Amniotic epithelial cell (primary cell): ENCODE measurements around the gene USP36.

Source experiments
- DNase-seq: peaks from one replicate; pipeline ENCODE4 v3.0.0-alpha.2; 2010; ENCODE audit warnings: low read depth

The USP36 gene

GRCh38 chr17:78838574-78839005 is 2.0 kb downstream of the USP36 start:
- no peak for DNase-seq

- no peak for DNase-seq
Observed at GRCh38 chr17:78836420-78837021, 4.1 kb downstream of the USP36 start.

- DNase-seq, result no peak
Observed at GRCh38 chr17:78834571-78834970, 6.0 kb downstream of the USP36 start.

- DNase-seq, result no peak
Observed at GRCh38 chr17:78832541-78832810, 8.1 kb downstream of the USP36 start.

- DNase-seq, result no peak
Observed at GRCh38 chr17:78831688-78832540, 8.7 kb downstream of the USP36 start.

GRCh38 chr17:78829477-78829876 is 11.1 kb downstream of the USP36 start:
- no peak for DNase-seq

GRCh38 chr17:78828470-78829185 is 12.0 kb downstream of the USP36 start:
- DNase-seq, result peak; percentile 85

GRCh38 chr17:78826836-78827509 is 13.6 kb downstream of the USP36 start:
- DNase-seq, result no peak

GRCh38 chr17:78826421-78826820 is 14.2 kb downstream of the USP36 start:
- peak; percentile 45 for DNase-seq

GRCh38 chr17:78825696-78826095 is 14.9 kb downstream of the USP36 start:
- DNase-seq, result no peak

GRCh38 chr17:78824240-78824639 is 16.4 kb downstream of the USP36 start:
- DNase-seq, result no peak

- no peak for DNase-seq
Observed at GRCh38 chr17:78823282-78824046, 17.1 kb downstream of the USP36 start.

GRCh38 chr17:78822552-78822951 is 18.1 kb downstream of the USP36 start:
- DNase-seq, result peak; percentile 95

GRCh38 chr17:78821961-78822360 is 18.7 kb downstream of the USP36 start:
- no peak for DNase-seq

- no peak for DNase-seq
Observed at GRCh38 chr17:78820841-78821240, 19.8 kb downstream of the USP36 start.

- no peak for DNase-seq
Observed at GRCh38 chr17:78819806-78820792, 20.5 kb downstream of the USP36 start.

- no peak for DNase-seq
Observed at GRCh38 chr17:78819402-78819801, 21.2 kb downstream of the USP36 start.

GRCh38 chr17:78818932-78819331 is 21.7 kb downstream of the USP36 start:
- no peak for DNase-seq

- no peak for DNase-seq
Observed at GRCh38 chr17:78818152-78818846, 22.3 kb downstream of the USP36 start.

GRCh38 chr17:78817123-78817522 is 23.5 kb downstream of the USP36 start:
- no peak for DNase-seq
